Measurements from ENCODE around the gene DHFR2.
"Not testable (repeated sequence)": the region's sequence is repeated elsewhere in the genome, so short reads cannot be mapped to it uniquely, and the experiment has no call there.

The DHFR2 gene

DNA sequence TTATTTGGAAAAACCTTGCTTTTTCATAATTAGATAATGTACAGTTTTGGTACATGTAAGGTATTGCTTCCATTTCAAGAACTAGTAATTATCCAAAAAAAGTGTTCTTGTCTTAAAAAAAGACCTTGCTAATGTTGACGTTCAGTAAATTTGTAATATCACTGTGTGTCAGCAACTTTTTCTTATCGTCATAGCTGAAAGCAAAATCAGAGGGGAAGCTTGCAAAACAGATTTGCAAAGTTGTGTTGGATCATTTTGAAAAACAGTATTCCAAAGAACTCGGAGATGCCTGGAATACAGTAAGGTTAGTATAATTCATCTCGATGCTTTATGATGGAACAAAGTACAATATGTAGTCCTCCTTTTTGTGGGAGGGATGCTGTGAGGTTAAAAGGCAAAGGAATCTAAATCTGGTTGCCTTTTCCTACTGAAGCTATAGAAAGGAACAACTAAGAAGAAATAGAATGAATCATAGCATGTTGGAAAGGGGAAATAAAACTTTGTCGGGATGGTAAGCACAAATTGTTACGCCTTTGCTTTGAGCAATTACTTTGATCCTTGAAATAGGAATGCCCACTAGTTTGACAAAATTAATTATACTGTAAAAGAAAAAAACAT is 1.6 kb upstream of the DHFR2 start:
- DNase-seq, result no peak

DNA sequence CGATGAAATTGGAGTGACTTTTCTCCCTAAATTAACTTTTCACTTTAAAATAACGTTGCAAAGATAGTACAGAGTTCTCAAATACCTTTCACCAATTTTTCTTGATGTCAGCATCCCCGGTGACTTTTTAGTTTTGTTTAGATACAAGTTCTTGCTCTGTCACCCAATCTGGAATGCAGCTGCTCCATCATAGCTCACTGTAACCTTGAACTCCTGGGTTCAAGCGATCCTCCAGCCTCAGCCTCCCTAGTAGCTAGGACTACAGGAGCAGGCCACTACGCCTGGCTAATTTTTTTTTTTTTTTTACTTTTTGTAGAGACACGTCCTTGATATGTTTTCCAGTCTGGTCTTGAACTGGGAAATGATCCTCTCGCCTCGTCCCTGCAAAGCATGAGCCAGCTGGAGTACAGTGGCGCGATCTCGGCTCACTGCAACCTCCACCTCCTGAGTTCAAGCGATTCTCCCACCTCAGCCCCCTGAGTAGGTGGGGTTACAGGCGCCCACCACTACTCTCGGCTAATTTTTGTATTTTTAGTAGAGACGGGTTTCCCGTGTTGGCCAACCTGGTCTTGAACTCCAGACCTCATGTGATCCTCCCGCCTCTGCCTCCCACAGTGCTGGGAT is 892 bp upstream of the DHFR2 start:
- DNase-seq, result no peak

DNA sequence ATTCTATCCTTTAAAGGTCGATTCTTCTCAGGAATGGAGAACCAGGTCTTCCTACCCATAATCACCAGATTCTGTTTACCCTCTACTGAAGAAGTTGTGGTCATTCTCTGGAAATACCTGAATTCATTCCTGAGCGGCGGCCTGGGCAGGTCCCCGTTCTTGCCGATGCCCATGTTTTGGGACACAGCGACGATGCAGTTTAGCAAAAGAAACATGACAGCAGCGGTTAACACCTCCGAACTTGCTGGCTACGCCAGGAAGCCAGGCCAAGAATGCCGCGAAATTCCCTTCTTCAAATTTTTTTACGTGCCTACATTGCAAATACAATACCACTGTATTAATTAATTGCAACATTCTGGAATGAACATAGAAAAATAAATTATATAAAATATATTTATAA is 1.4 kb downstream of the DHFR2 start:
- DNase-seq, result no peak

DNA sequence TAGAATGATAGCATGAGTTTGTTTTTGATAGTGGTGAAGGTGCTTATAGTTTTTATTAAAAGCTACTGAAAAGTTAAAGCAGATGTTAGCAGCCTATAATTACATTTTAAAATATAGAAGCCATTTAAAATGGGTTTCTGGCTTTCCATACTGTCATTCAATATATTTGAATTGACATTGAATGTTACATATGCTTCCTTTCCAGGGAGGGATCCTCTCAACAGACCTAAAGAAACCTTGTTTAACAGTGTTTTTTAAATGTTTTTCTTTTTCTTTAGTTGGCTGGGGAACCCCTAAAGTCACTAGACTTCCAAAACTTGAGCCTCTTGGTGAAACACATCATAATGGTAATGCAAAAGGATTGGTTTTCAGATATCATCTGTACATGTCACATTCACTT is 12.2 kb downstream of the DHFR2 start:
- no peak for DNase-seq

DNA sequence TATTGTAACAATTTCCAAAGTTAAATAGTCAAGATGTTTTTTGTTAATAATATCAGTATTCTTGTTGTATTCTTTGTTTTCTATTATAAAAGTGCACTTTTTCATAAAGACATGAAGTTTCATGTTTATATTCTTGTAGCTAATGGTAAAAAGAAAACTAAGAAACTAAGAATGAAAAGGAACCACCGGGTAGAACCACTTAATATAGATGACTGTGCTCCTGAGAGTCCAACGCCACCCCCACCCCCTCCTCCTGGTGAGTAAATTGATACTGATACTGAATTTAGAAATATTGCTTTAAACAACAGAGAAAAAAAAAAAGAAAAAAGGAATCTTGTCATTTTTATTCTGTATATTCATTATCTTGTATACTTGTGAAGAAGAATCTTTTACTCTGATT is 13.4 kb downstream of the DHFR2 start:
- DNase-seq, result no peak

DNA sequence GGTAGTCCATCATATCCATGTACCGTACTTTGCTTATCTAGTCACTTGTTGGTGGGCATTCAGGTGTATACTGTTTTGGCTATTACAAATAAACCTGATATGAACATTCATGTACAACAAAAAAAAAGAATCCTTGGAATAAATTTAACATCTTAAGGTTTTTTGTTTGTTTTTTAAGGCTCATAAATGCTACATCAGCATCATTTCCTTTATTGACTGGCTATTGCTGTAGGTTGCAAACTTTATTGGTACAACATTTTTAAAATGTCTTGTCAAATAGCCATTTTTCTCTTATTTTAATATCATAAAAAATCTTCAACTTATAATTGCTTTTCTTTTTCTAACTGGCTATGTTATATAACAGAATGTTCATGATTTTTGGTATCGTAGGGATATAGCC is 16.2 kb downstream of the DHFR2 start:
- DNase-seq, result no peak

DNA sequence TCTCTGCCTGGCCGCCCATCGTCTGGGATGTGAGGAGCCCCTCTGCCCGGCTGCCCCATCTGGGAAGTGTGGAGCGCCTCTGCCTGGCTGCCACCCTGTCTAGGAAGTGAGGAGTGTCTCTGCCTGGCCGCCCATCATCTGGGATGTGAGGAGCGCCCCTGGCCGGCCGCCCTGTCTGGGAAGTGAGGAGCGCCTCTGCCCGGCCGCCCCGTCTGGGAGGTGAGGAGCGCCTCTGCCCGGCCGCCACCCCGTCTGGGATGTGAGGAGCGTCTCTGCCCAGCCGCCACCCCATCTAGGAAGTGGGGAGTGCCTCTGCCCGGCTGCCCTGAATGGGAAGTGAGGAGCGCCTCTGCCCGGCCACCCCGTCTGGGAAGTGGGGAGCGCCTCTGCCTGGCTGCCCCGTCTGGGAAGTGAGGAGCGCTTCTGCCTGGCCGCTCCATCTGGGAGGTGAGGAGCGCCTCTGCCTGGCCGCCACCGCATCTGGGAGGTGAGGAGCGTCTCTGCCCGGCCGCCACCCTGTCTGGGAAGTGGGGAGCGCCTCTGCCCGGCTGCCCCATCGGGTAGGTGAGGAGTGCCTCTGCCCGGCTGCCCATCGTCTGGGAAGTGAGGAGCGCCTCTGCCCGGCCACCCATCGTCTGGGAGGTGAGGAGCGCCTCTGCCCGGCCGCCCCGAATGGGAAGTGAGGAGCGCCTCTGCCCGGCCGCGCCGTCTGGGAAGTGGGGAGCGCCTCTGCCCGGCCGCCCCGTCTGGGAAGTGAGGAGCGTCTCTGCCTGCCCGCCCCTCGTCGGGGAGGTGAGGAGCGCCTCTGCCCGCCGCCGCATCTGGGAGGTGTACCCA is 18.4 kb downstream of the DHFR2 start:
- not testable (repeated sequence) for DNase-seq

DNA sequence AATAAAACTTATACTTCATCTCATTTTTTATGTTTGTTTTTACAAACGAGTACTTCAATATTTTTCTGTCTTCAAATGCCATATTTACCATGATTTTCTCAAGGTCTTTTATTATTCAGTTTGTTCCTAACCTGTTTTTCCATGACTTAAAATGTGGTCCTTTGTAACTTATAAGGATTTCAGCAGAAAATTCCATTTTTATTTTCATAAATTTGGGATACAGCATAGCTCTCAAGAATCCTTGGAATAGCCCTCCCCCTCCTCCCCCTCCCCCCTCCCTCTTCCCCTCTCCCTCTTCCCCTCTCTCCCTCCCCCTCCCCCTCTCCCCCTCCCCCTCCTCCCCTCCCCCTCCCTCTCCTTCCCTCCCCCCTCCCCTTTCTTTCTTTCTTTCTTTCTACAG is 19.4 kb downstream of the DHFR2 start:
- no peak for DNase-seq

DNA sequence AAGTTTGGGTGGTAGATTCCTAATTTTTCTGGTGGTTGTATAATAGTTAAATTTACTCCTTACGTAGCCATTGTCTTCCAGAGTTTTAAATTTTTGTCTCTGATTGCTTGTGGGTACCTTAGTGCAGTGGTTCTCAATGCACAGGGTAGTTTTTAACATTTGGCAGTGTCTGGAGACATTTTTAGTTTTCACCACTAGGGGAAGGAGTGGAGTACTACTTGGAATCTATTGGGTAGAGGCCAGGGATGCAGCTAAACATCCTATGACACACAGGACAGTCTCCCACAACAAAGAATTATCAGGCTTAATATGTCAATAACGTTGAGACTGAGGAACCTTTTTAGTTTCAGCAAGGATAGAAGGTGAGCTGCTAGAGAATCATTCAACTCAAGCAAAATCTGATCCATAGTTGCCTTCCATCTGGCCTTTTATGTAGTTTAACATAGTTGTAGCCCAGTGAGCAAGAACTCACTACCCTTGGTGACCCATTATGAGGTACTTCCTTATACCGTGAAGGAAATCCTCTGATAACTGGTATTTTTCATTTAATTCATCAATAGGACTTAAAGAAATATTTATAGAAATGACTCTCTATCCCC is 25.7 kb downstream of the DHFR2 start:
- no peak for DNase-seq

DNA sequence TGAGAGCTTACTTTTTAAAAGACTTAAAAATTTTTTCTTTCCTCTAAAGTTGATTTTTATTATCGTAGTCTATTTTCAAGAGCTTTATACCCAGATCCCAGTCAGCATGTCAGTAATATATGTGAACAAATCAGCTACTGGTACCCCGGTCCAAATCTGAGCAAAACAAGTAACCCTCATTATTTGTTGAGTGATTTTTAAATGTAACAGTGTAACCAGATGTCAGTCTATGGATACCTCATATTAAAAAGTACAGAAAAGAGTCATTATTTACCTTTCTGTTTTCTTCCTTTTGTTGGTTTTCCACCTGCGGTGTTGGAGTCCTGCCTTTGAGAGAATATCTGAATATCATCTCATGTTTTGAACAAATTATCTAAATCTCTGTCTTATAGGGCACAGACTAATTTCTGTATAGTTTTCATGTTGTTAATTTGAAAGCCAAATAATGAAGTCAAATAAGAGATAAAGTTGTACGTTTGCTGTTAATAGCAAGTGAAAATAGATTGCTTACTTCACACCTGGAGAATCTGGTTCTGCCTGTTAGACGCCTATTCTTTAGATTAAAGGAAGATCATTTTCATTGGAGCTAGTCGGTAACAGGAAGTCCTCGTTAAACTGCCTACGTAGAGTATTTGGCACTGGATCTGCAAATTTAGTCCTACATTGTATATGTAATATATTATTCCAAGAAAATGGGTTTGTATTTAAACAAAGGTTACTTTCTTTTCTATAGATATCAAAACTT is 34.5 kb downstream of the DHFR2 start, which contains the start of gene STX19:
Gene STX19 (minus strand): TSS at position 505 of the 745 bp plus-strand sequence. CDS start 13,328 bp downstream, outside the sequence.
- DNase-seq, result no peak

DNA sequence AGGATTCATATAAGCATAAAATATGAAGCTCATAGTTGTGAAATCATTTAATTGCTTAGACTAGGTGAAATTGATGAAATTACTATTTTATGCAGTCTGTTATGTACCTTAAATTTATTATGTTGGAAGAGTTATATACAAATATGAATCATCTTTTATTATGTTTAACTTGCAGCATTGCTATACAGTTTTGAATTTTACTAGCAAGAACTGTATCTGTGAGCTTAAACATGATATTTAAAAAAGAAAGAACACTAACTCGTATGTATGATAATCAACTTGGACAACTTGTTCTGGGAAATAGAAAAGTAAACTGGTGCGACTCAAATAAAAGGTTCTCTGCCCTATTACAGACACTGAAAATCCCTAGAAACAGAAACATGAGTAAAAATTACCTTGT is 36.1 kb downstream of the DHFR2 start:
- no peak for DNase-seq

DNA sequence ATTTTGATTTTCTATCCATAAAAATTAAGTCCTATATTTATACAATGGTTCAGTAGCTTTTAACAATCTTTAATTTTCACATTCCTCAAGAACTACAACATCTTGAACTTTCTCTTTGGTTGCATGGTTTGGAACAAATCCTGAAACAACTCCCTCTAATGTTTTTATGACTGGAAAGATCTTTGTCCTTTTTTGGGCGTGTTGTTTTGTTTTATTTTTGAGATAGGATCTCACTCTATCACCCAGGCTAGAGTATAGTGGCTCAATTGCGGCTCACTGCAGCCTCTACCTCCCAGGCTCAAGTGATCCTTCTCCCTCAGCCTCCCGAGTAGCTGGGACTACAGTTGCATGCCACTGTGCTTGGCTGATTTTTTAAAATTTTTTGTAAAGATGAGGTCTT is 38.3 kb downstream of the DHFR2 start:
- DNase-seq, result no peak

DNA sequence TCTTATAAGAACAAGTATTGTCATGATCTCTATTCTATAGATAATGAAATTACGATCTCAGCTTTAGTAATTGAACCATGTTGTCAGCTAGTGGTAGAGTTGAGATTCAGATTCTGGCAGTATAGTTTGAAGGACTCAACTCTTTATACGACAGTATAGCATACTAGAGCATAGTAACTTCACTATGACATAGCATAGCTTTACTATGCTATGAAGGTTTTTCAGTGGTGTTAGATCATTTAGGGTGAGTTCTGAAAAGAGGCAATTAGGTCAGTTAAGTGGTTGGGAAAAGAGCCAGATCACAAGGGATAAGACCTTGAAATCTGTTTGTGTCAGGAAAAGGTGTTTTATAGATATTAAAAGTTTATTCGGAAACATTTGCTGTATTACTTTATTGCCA is 42.4 kb downstream of the DHFR2 start:
- DNase-seq, result no peak

DNA sequence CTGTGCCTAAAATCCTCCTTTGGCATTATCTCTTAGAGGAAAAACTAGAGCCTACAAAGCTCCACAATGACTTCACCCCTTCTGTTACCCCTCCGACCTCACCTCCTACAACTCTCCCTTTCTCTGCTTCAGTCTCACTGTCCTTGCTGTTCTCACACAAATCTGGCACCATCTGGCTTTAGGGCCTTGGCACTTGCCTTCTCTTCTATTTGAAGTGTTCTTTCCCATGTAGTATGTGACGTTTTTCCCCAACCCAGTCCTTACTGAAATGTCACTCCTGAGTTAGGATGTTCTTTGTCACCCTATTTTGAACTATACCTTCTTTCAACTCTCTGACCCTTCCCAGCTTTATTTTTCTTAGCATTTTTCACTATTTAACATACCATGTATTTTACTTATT is 43.1 kb downstream of the DHFR2 start:
- no peak for DNase-seq

DNA sequence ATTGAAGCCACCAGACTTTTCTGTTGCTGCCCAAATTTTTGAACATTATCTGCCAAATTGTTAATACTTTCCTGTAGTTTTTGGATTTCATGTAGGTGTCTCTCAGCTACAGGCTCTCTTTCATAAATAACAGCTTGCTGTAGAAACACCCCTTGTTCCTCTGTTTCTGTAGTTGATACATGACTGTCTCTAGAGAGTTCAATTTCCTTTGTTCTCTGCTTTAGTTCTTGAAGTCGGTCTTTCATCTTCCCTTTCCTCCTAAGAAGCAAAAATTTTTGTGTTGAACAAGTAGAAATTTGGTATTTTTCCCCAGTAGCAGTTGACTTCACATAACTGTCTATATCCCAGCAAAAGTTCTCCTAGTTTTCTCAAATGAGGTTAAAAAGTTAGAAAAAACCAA is 47.7 kb downstream of the DHFR2 start:
- no peak for DNase-seq

DNA sequence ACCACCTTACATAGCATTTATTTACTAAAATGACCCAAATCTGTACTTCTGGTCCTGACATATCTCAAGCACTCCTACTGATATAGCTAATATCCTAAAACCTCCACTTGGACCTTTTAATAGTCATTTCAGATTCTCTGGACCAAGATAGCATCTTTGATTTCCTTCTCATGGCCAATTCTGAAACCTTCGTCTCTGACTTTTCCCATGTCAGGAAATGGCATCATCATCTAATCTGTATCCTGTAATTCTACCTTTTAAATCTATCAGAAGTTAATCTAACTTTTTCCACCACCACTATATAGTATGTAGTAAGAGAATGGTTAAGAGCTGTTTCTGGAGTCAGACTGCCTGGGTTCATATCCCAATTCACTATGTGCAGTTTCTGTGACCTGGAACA is 50.5 kb downstream of the DHFR2 start:
- no peak for DNase-seq

DNA sequence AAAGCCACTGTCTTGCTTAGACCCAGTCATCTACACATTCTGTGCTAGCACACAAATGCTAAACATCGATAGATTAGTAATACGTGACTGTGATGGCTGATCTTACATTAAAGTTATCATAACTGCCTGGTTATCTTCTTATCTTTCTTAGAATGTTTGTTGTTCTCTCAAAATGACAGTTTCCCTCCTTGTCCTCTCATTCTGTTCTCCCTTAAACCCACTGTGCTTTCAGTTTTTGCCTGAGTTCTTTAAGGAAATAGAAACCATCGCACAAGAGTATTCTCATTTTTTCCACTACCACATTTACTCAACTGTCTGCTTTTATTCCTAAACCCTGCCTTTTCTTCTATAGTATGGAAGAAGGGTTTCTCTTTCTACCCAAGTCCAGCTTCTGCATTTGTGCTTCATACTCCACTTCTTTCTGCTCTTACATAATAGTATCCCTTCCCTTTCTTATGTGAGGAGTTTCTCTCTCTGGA is 51.4 kb downstream of the DHFR2 start:
- no peak for DNase-seq

DNA sequence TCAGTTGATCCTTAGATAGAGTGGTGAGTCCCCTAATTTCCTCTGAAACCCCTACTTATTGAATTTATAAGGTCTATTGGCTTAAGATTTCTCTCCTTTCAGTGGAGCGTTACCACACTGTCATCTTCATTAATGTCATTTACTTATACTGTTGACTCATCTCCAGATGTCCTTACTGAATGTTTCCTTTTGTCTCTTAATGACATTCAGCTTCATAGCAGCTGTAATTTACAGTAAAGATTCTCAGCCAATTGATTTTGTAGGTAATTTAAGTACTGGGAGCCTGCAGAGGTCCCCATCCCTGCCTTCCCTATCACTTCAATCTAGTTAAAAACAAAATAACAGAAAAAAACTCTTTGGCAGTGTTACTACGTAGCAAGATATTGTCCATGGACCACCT is 53.1 kb downstream of the DHFR2 start:
- no peak for DNase-seq

DNA sequence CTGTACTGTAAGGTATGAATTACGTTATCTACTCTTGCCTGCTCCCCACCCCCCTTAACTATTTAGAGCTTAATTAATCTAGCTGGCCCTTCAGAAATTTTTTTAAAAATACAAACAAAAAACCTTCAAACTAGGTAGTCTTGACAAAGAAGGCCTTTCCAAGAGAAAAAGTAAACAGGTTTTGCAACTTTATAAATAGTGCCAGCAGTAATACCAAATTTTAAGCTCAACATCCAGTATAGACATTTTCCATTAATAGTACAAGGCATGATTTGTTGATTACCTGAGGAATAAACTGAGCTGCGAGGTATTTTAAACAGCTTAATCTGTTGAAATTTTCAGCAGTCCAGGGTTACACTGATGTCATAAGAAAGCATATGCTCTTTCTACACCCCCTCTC is 54.5 kb downstream of the DHFR2 start:
- no peak for DNase-seq

All from KG1 (cell line).